Neural progenitor cell (in vitro differentiated cells): Measurements from ENCODE around the gene GALNT18. TPM values are rescaled to one million over a fixed set of nuclear protein-coding genes. Genes with fewer than 3 reads are reported as not detected.

Experiments used
- DNase-seq: peaks from one replicate; pipeline ENCODE4 v3.0.0-alpha.2; 2016; ENCODE audit warnings: low spot score
- H2AFZ ChIP-seq: fragments of 200-600 bp; sonication (generic); replicated peaks from 2 replicates; pipeline ENCODE4 v1.6.1; 2016; ENCODE audit warnings: antibody characterized with exemption
- H3F3A ChIP-seq: fragments of 200-600 bp; sonication (generic); 2 replicates; pipeline ENCODE4 v1.6.1; 2016; ENCODE audit warnings: antibody characterized with exemption, low read depth
- H3K27ac ChIP-seq: fragments of 200-600 bp; sonication (generic); 2 replicates; pipeline ENCODE4 v1.5.1; 2016; ENCODE audit warnings: mild to moderate bottlenecking
- H3K27me3 ChIP-seq: fragments of 200-600 bp; sonication (generic); 2 replicates; pipeline ENCODE4 v1.6.1; 2016; ENCODE audit warnings: mild to moderate bottlenecking, moderate library complexity
- H3K36me3 ChIP-seq: fragments of 200-600 bp; sonication (generic); 2 replicates; pipeline ENCODE4 v1.5.1; 2016
- H3K4me1 ChIP-seq: fragments of 200-600 bp; sonication (generic); 2 replicates; pipeline ENCODE4 v1.6.1; 2016; ENCODE audit warnings: mixed run types
- H3K4me2 ChIP-seq: fragments of 200-600 bp; sonication (generic); 2 replicates; pipeline ENCODE4 v1.6.1; 2016
- H3K4me3 ChIP-seq: fragments of 200-600 bp; sonication (generic); 2 replicates; pipeline ENCODE4 v1.5.1; 2016
- H3K79me2 ChIP-seq: fragments of 200-600 bp; sonication (generic); 2 replicates; pipeline ENCODE4 v1.6.1; 2016; ENCODE audit warnings: low read depth
- H3K9ac ChIP-seq: fragments of 200-600 bp; sonication (generic); 2 replicates; pipeline ENCODE4 v1.6.1; 2016
- H3K9me3 ChIP-seq: fragments of 200-600 bp; sonication (generic); 2 replicates; pipeline ENCODE4 v1.5.1; 2016; ENCODE audit warnings: low read depth
- H4K20me1 ChIP-seq: fragments of 200-600 bp; sonication (generic); 2 replicates; pipeline ENCODE4 v1.6.1; 2016; ENCODE audit warnings: low read depth
- H3K27ac Mint-ChIP-seq: 3 replicates; pipeline ENCODE4 v1.8.0; 2021; ENCODE audit warnings: mixed read lengths
- H3K27me3 Mint-ChIP-seq: 2 replicates; pipeline ENCODE4 v1.8.0; 2022; ENCODE audit warnings: low read depth, mild to moderate bottlenecking, inconsistent platforms, moderate library complexity, mixed read lengths; ENCODE audit not compliant: insufficient read depth
- H3K36me3 Mint-ChIP-seq: 3 replicates; pipeline ENCODE4 v1.8.0; 2021; ENCODE audit warnings: mixed read lengths
- H3K4me1 Mint-ChIP-seq: 3 replicates; pipeline ENCODE4 v1.8.0; 2021; ENCODE audit warnings: mixed read lengths
- H3K4me3 Mint-ChIP-seq: 3 replicates; pipeline ENCODE4 v1.8.0; 2021; ENCODE audit warnings: mild to moderate bottlenecking, moderate library complexity, mixed read lengths
- H3K9me3 Mint-ChIP-seq: 3 replicates; pipeline ENCODE4 v1.8.0; 2020; ENCODE audit warnings: mixed read lengths
- EZH2 ChIP-seq: fragments of 200-600 bp; sonication (generic); IDR thresholded peaks from 2 replicates; pipeline ENCODE4 v1.6.1; 2017; ENCODE audit warnings: antibody characterized with exemption, mild to moderate bottlenecking, moderate library complexity
- EZH2phosphoT487 ChIP-seq: fragments of 200-600 bp; sonication (generic); IDR thresholded peaks from 2 replicates; pipeline ENCODE4 v1.6.1; 2017; ENCODE audit warnings: antibody characterized with exemption
- total RNA-seq: library from RNA; depleted of rRNA; stranded (reverse); fragments of >200 nt; gene quantifications from 2 replicates; pipeline ENCODE4 v1.2.3, GENCODE V29; 2015; ENCODE audit warnings: low replicate concordance
- TF ChIP-seq, protein P1 (sequence below): fragments of 200-600 bp; sonication (generic); IDR thresholded peaks from 2 replicates; pipeline ENCODE4 v1.5.1; 2017; ENCODE audit warnings: antibody characterized with exemption, mild to moderate bottlenecking

GALNT18 gene
- total RNA-seq, 1 donor from 2014 or later = 2.4 TPM

DNA sequence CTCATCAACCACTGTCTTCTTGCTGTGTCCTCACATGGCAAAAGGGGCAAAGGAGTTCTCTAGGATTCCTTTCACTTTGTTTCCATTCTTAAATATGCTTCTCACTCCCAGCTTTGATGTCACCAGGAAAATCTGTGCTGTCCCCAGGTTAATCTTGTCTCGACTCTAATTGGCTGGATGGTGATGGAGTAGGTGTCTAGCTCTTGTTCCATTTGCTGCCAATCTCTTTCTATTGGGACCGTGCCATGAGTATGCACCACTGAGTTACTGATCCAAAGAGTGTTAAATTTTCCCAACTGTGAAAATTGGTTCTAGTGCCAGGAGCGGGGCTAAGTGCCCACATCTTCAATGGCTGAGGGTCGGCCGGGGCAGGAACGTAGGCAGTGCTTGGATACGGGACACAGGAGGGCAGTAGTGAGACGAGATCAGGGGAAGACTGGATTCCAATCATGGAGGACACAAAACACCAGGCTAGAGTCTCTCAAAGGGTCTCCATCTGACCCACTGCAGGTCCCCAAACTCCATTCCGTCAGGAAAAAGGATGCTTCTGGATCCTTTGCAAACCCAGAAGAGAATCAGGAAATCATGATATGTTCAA is 221.1 kb downstream of the GALNT18 start:
- no peaks in the 10 kb centered on the region for H3K9me3 ChIP-seq
- no peak overlapping the region for H2AFZ ChIP-seq
- DNase-seq = peak; percentile 52
- H3K36me3 ChIP-seq = no peaks in the 10 kb centered on the region
- no peak overlapping the region for H3K27ac ChIP-seq
- no peak overlapping the region for H3K4me3 ChIP-seq
- H3K27ac Mint-ChIP-seq = no peak overlapping the region
- no peaks in the 10 kb centered on the region for H3K36me3 Mint-ChIP-seq
- H3K27me3 ChIP-seq = no peaks in the 10 kb centered on the region
- no peak overlapping the region for H3K9ac ChIP-seq
- peaks cover 4% of the 10 kb centered on the region for H3K4me1 ChIP-seq
- H3K4me2 ChIP-seq = no peak overlapping the region
- H3K79me2 ChIP-seq = no peaks in the 10 kb centered on the region
- H3K27me3 Mint-ChIP-seq = peaks cover 2% of the 10 kb centered on the region
- peaks cover 41% of the 10 kb centered on the region for H3K4me1 Mint-ChIP-seq
- no peaks in the 10 kb centered on the region for H3K9me3 Mint-ChIP-seq
- H3K4me3 Mint-ChIP-seq = no peak overlapping the region
- H4K20me1 ChIP-seq = no peaks in the 10 kb centered on the region
- TF ChIP-seq EZH2 = no peak
- TF ChIP-seq, protein P1, sequence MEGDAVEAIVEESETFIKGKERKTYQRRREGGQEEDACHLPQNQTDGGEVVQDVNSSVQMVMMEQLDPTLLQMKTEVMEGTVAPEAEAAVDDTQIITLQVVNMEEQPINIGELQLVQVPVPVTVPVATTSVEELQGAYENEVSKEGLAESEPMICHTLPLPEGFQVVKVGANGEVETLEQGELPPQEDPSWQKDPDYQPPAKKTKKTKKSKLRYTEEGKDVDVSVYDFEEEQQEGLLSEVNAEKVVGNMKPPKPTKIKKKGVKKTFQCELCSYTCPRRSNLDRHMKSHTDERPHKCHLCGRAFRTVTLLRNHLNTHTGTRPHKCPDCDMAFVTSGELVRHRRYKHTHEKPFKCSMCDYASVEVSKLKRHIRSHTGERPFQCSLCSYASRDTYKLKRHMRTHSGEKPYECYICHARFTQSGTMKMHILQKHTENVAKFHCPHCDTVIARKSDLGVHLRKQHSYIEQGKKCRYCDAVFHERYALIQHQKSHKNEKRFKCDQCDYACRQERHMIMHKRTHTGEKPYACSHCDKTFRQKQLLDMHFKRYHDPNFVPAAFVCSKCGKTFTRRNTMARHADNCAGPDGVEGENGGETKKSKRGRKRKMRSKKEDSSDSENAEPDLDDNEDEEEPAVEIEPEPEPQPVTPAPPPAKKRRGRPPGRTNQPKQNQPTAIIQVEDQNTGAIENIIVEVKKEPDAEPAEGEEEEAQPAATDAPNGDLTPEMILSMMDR = peak; percentile 53
- H3F3A ChIP-seq = no peaks in the 10 kb centered on the region

DNA sequence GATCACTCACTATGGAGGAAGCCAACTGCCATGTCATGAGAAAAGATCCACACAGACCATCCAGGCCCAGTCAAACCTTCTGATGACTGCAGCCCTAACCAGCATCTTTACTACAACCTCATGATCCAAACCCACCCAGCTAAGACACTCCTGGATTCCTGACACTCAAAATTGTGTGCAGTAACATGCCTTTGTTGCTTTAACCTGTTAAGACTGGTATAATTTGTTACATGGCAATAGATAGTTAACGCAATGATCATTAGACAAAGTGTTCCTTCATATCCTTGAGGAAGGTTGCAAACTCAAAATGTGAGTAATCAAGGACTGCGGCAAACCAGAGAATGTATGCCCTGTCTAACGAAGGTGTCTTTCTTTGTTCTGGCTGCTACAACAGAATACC is 221.7 kb downstream of the GALNT18 start:
- no peaks in the 10 kb centered on the region for H3K36me3 Mint-ChIP-seq
- DNase-seq = no peak
- no peak overlapping the region for H3K4me3 Mint-ChIP-seq
- peaks cover 2% of the 10 kb centered on the region for H3K27me3 Mint-ChIP-seq
- H3K27me3 ChIP-seq = no peaks in the 10 kb centered on the region
- H4K20me1 ChIP-seq = no peaks in the 10 kb centered on the region
- H3K4me2 ChIP-seq = no peak overlapping the region
- peaks cover 46% of the 10 kb centered on the region for H3K4me1 Mint-ChIP-seq
- H3K9me3 Mint-ChIP-seq = no peaks in the 10 kb centered on the region
- H3K79me2 ChIP-seq = no peaks in the 10 kb centered on the region
- H3K4me3 ChIP-seq = no peak overlapping the region
- H3K4me1 ChIP-seq = peaks cover 4% of the 10 kb centered on the region
- no peak for TF ChIP-seq EZH2phosphoT487
- no peak for TF ChIP-seq EZH2
- TF ChIP-seq, protein P1 = no peak
- H3K9me3 ChIP-seq = no peaks in the 10 kb centered on the region
- no peak overlapping the region for H2AFZ ChIP-seq
- H3K27ac Mint-ChIP-seq = no peak overlapping the region
- no peaks in the 10 kb centered on the region for H3K36me3 ChIP-seq
- no peaks in the 10 kb centered on the region for H3F3A ChIP-seq
- H3K27ac ChIP-seq = no peak overlapping the region
- no peak overlapping the region for H3K9ac ChIP-seq

DNA sequence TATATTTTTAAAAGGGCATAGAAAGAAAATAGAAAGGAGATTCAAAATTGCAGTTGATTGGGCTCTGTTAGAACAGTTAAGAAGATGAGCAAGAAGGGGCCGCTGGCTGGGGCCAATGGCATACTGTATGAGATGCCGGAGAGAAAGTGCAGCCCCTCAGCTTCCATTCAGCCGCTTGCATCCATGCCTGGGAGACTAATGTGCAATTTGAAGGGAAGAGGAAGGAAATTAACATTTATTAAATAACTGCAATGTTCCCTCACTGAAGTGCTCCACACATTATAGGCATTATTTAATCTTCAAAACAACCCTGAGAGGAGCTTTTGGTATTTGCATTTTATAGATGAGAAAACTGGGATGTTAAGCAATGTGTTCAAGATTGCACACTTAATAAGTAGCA is 224.0 kb downstream of the GALNT18 start:
- Histone ChIP-seq H2AFZ (no peak overlapping the region), H3K9me3 (no peaks in the 10 kb centered on the region), H3K4me1 (no peaks in the 10 kb centered on the region), H3K4me2 (no peak overlapping the region), H3K4me3 (no peak overlapping the region), H3K36me3 (no peaks in the 10 kb centered on the region), H4K20me1 (no peaks in the 10 kb centered on the region), H3K9ac (no peak overlapping the region), H3F3A (no peaks in the 10 kb centered on the region), H3K27ac (no peak overlapping the region), H3K79me2 (no peaks in the 10 kb centered on the region), H3K27me3 (no peaks in the 10 kb centered on the region)
- Mint-ChIP-seq H3K36me3 (no peaks in the 10 kb centered on the region), H3K4me1 (peaks cover 37% of the 10 kb centered on the region), H3K27me3 (peaks cover 2% of the 10 kb centered on the region), H3K9me3 (no peaks in the 10 kb centered on the region), H3K4me3 (no peak overlapping the region), H3K27ac (no peak overlapping the region)
- DNase-seq = no peak
- TF ChIP-seq EZH2 = no peak
- no peak for TF ChIP-seq EZH2phosphoT487
- TF ChIP-seq, protein P1 = no peak
